Adipocyte (in vitro differentiated cells): ENCODE data around the gene SPESP1.

ENCODE experiments used
- DNase-seq: peaks from one replicate; pipeline ENCODE4 v3.0.0-alpha.2; 2015; ENCODE audit warnings: low read depth
- H3K27me3 ChIP-seq: replicated peaks from 2 replicates; pipeline ENCODE4 v1.7.0; 2013; ENCODE audit warnings: mild to moderate bottlenecking, low read length, moderate library complexity; ENCODE audit not compliant: control insufficient read depth, insufficient read depth
- H3K36me3 ChIP-seq: 2 replicates; pipeline ENCODE4 v1.7.0; 2013; ENCODE audit warnings: low read length, mild to moderate bottlenecking, moderate library complexity; ENCODE audit not compliant: control insufficient read depth, insufficient read depth, severe bottlenecking
- H3K4me1 ChIP-seq: 2 replicates; pipeline ENCODE4 v1.7.0; 2013; ENCODE audit warnings: mild to moderate bottlenecking, low read length, moderate library complexity; ENCODE audit not compliant: control insufficient read depth, insufficient read depth
- H3K4me3 ChIP-seq: 2 replicates; pipeline ENCODE4 v1.7.0; 2013; ENCODE audit warnings: mild to moderate bottlenecking, low read length, moderate library complexity
- H3K9ac ChIP-seq: 2 replicates; pipeline ENCODE4 v1.7.0; 2013; ENCODE audit warnings: mild to moderate bottlenecking, low read length, moderate library complexity
- H3K9me3 ChIP-seq: 2 replicates; pipeline ENCODE4 v1.7.0; 2013; ENCODE audit warnings: mild to moderate bottlenecking, low read length, moderate library complexity; ENCODE audit not compliant: control insufficient read depth

SPESP1 gene

DNA sequence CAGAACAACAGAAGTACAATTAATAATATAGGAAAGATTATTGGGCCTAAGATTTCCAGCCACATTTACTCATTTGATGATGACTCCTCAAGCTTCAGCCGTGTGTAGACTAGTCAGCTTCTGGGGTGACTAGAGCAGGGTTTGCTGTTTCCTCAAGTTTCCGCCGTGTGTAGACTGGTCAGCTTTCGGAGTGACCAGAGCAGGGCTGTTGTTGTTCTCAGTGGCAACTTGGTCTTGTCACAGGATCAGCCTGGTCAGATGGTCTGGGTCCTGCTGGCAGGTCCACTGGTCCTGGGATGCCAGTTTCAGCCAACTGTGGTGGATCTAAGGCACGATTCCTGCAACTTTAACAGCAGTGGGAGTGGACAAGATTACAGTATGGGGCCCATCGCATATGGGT, 62.4 kb downstream of the SPESP1 start:
- H3K4me3 ChIP-seq: no peak overlapping the region
- H3K9ac ChIP-seq: no peak overlapping the region
- H3K4me1 ChIP-seq: peaks cover 15% of the 10 kb centered on the region
- H3K36me3 ChIP-seq: no peaks in the 10 kb centered on the region
- DNase-seq: no peak
- no peaks in the 10 kb centered on the region for H3K9me3 ChIP-seq
- no peaks in the 10 kb centered on the region for H3K27me3 ChIP-seq

DNA sequence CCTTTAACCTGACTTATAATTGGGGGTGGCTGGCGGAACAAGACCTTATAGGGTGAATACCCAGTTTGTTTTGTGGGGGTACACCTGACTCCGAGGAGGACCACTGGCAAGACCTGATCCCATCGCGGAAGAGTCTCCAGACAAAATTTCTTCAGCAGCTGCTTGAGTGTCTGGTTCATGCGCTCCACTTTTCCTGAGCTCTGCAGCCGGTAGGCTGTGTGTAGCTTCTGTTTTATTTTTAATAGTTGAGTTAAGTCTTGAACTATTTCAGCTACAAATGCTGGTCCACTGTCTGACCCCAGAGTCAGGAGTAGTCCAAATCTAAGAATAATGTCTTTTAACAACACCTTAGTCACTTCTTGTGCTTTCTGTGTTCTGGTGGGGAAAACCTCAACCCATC, 63.0 kb downstream of the SPESP1 start:
- no peaks in the 10 kb centered on the region for H3K27me3 ChIP-seq
- H3K36me3 ChIP-seq: no peaks in the 10 kb centered on the region
- no peak overlapping the region for H3K9ac ChIP-seq
- H3K9me3 ChIP-seq: no peaks in the 10 kb centered on the region
- no peak overlapping the region for H3K4me3 ChIP-seq
- DNase-seq: no peak
- H3K4me1 ChIP-seq: peaks cover 15% of the 10 kb centered on the region

DNA sequence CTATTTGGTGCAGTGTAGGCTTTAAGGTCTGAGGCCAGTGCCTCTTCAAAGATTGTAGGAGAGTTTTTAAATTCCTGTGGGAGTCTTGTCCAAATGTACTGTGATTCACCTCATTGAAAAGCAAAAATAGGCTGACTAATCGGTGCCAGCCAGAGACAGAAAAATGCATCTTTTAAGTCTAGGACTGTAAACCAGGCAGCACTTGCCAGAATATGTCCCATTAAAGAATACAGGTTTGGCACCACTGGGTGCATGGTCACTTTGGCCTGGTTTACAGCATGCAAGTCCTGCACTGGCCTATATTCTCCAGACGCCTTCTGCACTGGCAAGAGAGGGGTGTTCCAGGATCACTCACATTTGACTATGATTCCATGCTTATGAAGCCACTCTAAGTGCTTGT, 63.8 kb downstream of the SPESP1 start:
- Histone ChIP-seq H3K4me1 (peaks cover 15% of the 10 kb centered on the region), H3K27me3 (no peaks in the 10 kb centered on the region), H3K9me3 (no peaks in the 10 kb centered on the region), H3K4me3 (no peak overlapping the region), H3K9ac (no peak overlapping the region), H3K36me3 (no peaks in the 10 kb centered on the region)
- peak; percentile 47 for DNase-seq

DNA sequence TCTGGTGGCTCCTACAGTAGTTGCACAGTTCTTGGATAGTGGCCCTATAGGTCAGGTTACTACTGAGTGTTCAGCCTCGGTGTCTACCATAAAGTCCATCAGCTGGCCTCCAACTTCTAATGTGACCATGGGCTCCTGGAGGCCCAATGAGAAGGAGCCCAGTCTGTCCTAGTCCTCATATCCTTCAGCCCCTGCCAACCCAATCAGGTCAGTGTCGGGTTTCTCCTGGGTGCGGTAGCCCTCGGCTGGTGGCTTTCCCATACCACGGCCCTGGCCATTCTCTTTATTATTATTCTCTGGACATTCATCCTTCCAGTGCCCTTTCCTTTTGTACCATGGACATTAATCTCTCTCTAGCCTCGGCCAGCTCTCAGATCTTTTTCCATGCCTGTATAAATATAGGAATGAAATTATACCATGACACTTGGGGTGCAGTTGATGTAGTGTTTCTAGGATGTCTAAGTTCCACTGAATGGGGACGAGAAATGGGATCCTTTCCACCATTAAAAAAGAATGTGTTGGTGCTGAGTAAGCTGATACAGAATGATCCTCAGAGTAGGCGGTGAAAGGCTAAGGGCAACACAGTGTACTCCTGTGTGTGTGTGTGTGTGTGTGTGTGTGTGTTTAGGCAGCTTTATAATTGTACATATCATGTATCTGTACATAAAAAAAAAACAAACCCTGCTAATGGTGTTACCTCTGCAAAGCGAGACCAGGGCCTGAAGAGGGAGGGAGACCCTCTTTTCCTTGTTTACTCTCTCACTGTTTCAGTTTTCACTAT, 64.8 kb downstream of the SPESP1 start:
- no peaks in the 10 kb centered on the region for H3K9me3 ChIP-seq
- DNase-seq: no peak

More for the DNA sequence above, 64.8 kb downstream of the SPESP1 start:
- Histone ChIP-seq H3K27me3 (no peaks in the 10 kb centered on the region), H3K9ac (no peak overlapping the region), H3K36me3 (no peaks in the 10 kb centered on the region), H3K4me1 (peaks cover 15% of the 10 kb centered on the region), H3K4me3 (no peak overlapping the region)
